Measurements from ENCODE around the gene ILF2. TPM values are rescaled to one million over a fixed set of nuclear protein-coding genes. Genes with fewer than 3 reads are reported as not detected.
A peak's percentile ranks its signal among the peaks of the same experiment; 100 is the strongest.

The ILF2 gene
- total and polyA plus RNA-seq, 2 experiments from 2014 or later, result 174 to 180 TPM

DNA sequence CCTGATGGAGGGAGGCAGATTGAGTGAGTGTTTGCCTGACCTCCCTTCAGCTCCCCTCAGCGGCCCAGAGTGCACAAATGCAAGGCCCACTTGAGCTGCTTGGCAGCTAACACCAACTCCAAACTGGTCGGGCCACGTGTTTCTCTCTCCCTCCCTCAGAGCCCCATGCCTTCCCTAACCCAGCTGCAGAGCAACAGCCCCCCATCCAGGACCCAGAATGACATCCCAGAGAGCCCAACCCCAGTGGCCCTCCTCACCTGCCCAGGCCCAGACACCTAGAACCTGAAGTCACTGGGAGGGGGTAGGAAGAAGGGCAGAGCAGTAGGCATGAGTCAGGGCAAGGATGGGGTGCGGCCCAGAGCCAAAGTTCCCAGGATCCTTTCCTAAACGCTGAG is 53.9 kb downstream of the ILF2 start:
- H3K4me1 ChIP-seq (ENCODE audit: insufficient read depth), result peaks cover 20% of the 10 kb centered on the region
- no peak for TF ChIP-seq EZH2phosphoT487 (IDR thresholded peaks at IDR 0.05; ENCODE audit: insufficient read depth, low read depth)
- TF ChIP-seq EZH2 (IDR thresholded peaks at IDR 0.05; ENCODE audit: insufficient read depth, poor library complexity, severe bottlenecking), result no peak
- H3K9me3 ChIP-seq (ENCODE audit: low read depth), result no peaks in the 10 kb centered on the region
- H3K27me3 ChIP-seq (replicated peaks; ENCODE audit: insufficient read depth), result no peaks in the 10 kb centered on the region
- no peak overlapping the region for H3K4me3 ChIP-seq
- H3F3A ChIP-seq (ENCODE audit: insufficient read depth), result peaks cover 44% of the 10 kb centered on the region
- H3K27ac ChIP-seq, result 0 out of 2 replicates have a peak overlapping the region, but pooled peaks have one; percentile 46
- no peaks in the 10 kb centered on the region for H4K20me1 ChIP-seq (ENCODE audit: insufficient read depth)
- peak overlapping the region; percentile 39; the same call in 1 of the 2 replicates for H3K9ac ChIP-seq
- no peak overlapping the region for H2AFZ ChIP-seq
- H3K4me2 ChIP-seq (ENCODE audit: unreplicated experiment), result no peak overlapping the region
- H3K9me2 ChIP-seq (ENCODE audit: insufficient read depth), result no peaks in the 10 kb centered on the region
- in situ Hi-C loops (cut with MboI), result no loop called here
- 51 to 53% methylated on average over 4 to 5 of the region's 5 CpGs for WGBS, 2 experiments (ENCODE audit: low coverage in 1 of 2, low lambda C conversion rate in 2 of 2, missing lambda C conversion rate in 2 of 2)
- peaks cover 21% of the 10 kb centered on the region for H3K79me2 ChIP-seq (ENCODE audit: insufficient read depth)
- H3K36me3 ChIP-seq (ENCODE audit: low read depth), result peaks cover 18% of the 10 kb centered on the region
- peak; percentile 40 for DNase-seq

GRCh38 chr1:153616144-153616916 is 54.5 kb downstream of the ILF2 start, which contains the start of gene S100A14:
Gene S100A14, minus strand, starts transcription at chr1:153616325. Its CDS starts 467 bp downstream, at chr1:153615858.
- 59 to 62% methylated on average over 10 of the region's 10 CpGs for WGBS, 2 experiments (ENCODE audit: low coverage in 1 of 2, low lambda C conversion rate in 2 of 2, missing lambda C conversion rate in 2 of 2)
- Histone ChIP-seq H3K4me2 (ENCODE audit: unreplicated experiment) (no peak within 1 kb of the TSS), H3K36me3 (ENCODE audit: low read depth) (peaks cover 18% of the 10 kb centered on the region), H3F3A (ENCODE audit: insufficient read depth) (peaks cover 50% of the 10 kb centered on the region), H4K20me1 (ENCODE audit: insufficient read depth) (no peaks in the 10 kb centered on the region), H3K27me3 (replicated peaks; ENCODE audit: insufficient read depth) (no peaks in the 10 kb centered on the region), H3K79me2 (ENCODE audit: insufficient read depth) (peaks cover 23% of the 10 kb centered on the region), H2AFZ (no peak within 1 kb of the TSS), H3K9me3 (ENCODE audit: low read depth) (no peaks in the 10 kb centered on the region), H3K9me2 (ENCODE audit: insufficient read depth) (no peaks in the 10 kb centered on the region), H3K9ac (peak within 1 kb of the TSS; percentile 39; the same call in 1 of the 2 replicates), H3K4me3 (no peak within 1 kb of the TSS), H3K27ac (0 out of 2 replicates have a peak within 1 kb of the TSS, but pooled peaks have one; percentile 46), H3K4me1 (ENCODE audit: insufficient read depth) (peaks cover 20% of the 10 kb centered on the region)
- in situ Hi-C loops (cut with MboI), result no loop called here
- no peak for TF ChIP-seq EZH2 (IDR thresholded peaks at IDR 0.05; ENCODE audit: insufficient read depth, poor library complexity, severe bottlenecking)
- TF ChIP-seq EZH2phosphoT487 (IDR thresholded peaks at IDR 0.05; ENCODE audit: insufficient read depth, low read depth), result no peak
- peak; percentile 24 for DNase-seq

GRCh38 chr1:153615406-153615805 is 55.4 kb downstream of the ILF2 start:
- Histone ChIP-seq H3K9me3 (ENCODE audit: low read depth) (no peaks in the 10 kb centered on the region), H3K9me2 (ENCODE audit: insufficient read depth) (no peaks in the 10 kb centered on the region), H3K27me3 (replicated peaks; ENCODE audit: insufficient read depth) (no peaks in the 10 kb centered on the region), H3K79me2 (ENCODE audit: insufficient read depth) (peaks cover 30% of the 10 kb centered on the region), H4K20me1 (ENCODE audit: insufficient read depth) (no peaks in the 10 kb centered on the region), H3K4me2 (ENCODE audit: unreplicated experiment) (no peak overlapping the region), H3K4me3 (no peak overlapping the region), H3K27ac (no peak overlapping the region), H2AFZ (no peak overlapping the region), H3K36me3 (ENCODE audit: low read depth) (peaks cover 14% of the 10 kb centered on the region), H3F3A (ENCODE audit: insufficient read depth) (peaks cover 48% of the 10 kb centered on the region), H3K9ac (no peak overlapping the region), H3K4me1 (ENCODE audit: insufficient read depth) (peaks cover 24% of the 10 kb centered on the region)
- WGBS, 2 experiments (ENCODE audit: low coverage in 1 of 2, low lambda C conversion rate in 2 of 2, missing lambda C conversion rate in 2 of 2), result 74 to 93% methylated on average over 2 of the region's 2 CpGs
- DNase-seq, result no peak
- in situ Hi-C loops (cut with MboI), result no loop called here
- TF ChIP-seq EZH2phosphoT487 (IDR thresholded peaks at IDR 0.05; ENCODE audit: insufficient read depth, low read depth), result no peak
- no peak for TF ChIP-seq EZH2 (IDR thresholded peaks at IDR 0.05; ENCODE audit: insufficient read depth, poor library complexity, severe bottlenecking)

DNA sequence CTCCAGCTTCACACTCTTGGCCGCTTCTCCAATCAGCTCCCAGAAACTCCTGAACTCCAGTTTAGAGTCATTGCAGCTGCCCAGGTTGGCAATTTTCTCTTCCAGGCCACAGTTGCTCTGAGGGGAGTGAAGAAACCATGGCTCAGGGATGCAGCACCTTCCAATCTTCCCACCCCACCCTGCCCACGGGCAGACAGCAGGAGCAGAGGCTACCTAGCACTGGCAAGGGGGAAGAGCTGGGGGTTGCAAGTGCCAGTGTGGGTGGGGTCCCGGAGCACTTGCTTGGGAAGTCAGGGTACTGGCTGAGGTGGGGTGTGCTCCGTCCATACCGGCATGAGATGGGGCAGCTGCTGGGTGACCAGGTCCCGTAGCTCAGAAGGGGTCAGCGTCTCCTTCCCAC is 55.9 kb downstream of the ILF2 start:
- no peak overlapping the region for H3K4me3 ChIP-seq
- H3K36me3 ChIP-seq (ENCODE audit: low read depth), result peaks cover 9% of the 10 kb centered on the region
- no peak overlapping the region for H2AFZ ChIP-seq
- peaks cover 29% of the 10 kb centered on the region for H3K4me1 ChIP-seq (ENCODE audit: insufficient read depth)
- TF ChIP-seq EZH2phosphoT487 (IDR thresholded peaks at IDR 0.05; ENCODE audit: insufficient read depth, low read depth), result no peak
- TF ChIP-seq EZH2 (IDR thresholded peaks at IDR 0.05; ENCODE audit: insufficient read depth, poor library complexity, severe bottlenecking), result no peak
- H3K9ac ChIP-seq, result no peak overlapping the region
- in situ Hi-C loops (cut with MboI), result no loop called here
- no peak overlapping the region for H3K4me2 ChIP-seq (ENCODE audit: unreplicated experiment)
- 97 to 98% methylated on average over 6 to 7 of the region's 7 CpGs for WGBS, 2 experiments (ENCODE audit: low coverage in 1 of 2, low lambda C conversion rate in 2 of 2, missing lambda C conversion rate in 2 of 2)
- no peaks in the 10 kb centered on the region for H3K27me3 ChIP-seq (replicated peaks; ENCODE audit: insufficient read depth)
- H3K27ac ChIP-seq, result no peak overlapping the region
- H4K20me1 ChIP-seq (ENCODE audit: insufficient read depth), result no peaks in the 10 kb centered on the region
- H3F3A ChIP-seq (ENCODE audit: insufficient read depth), result peaks cover 48% of the 10 kb centered on the region
- H3K9me3 ChIP-seq (ENCODE audit: low read depth), result no peaks in the 10 kb centered on the region
- no peaks in the 10 kb centered on the region for H3K9me2 ChIP-seq (ENCODE audit: insufficient read depth)
- peaks cover 35% of the 10 kb centered on the region for H3K79me2 ChIP-seq (ENCODE audit: insufficient read depth)
- DNase-seq, result no peak

All from GM23248 (cell line).